HepG2 (cell line): ENCODE measurements around the gene ABCB10. TPM values are rescaled to one million over a fixed set of nuclear protein-coding genes. Genes with fewer than 3 reads are reported as not detected.

Experiments used
- ADNP ChIP-seq: sonication (generic); formaldehyde crosslinking; IDR thresholded peaks from 2 replicates; pipeline ENCODE4 v1.4.0; 2020; ENCODE audit warnings: missing genetic modification reagents
- CREB1 ChIP-seq, 2 experiments: fragments of 450-650 bp in 1 of 2; IDR thresholded peaks; 2 replicates each; pipeline ENCODE4 v1.6.1; 2016 to 2017; ENCODE audit warnings: control low read depth in 1 of 2, mild to moderate bottlenecking in 1 of 2, missing compliant biosample characterization in 1 of 2, missing genetic modification characterization in 1 of 2
- GATAD1 ChIP-seq: IDR thresholded peaks from 2 replicates; pipeline ENCODE4 v1.6.1; 2016; ENCODE audit warnings: missing genetic modification reagents, missing compliant biosample characterization
- NFKB2 ChIP-seq: sonication (generic); formaldehyde crosslinking; IDR thresholded peaks from 2 replicates; pipeline ENCODE4 v1.4.0; 2020; ENCODE audit warnings: missing genetic modification reagents, borderline replicate concordance
- SIX4 ChIP-seq: sonication (generic); formaldehyde crosslinking; IDR thresholded peaks from 2 replicates; pipeline ENCODE4 v1.4.0; 2020; ENCODE audit warnings: missing genetic modification reagents
- ZNF225 ChIP-seq: sonication (generic); formaldehyde crosslinking; IDR thresholded peaks from 2 replicates; pipeline ENCODE4 v1.4.0; 2020; ENCODE audit warnings: mild to moderate bottlenecking, missing genetic modification reagents
- ZNF326 ChIP-seq: sonication (generic); formaldehyde crosslinking; IDR thresholded peaks from 2 replicates; pipeline ENCODE4 v1.4.0; 2020; ENCODE audit warnings: missing genetic modification reagents, borderline replicate concordance
- ZNF629 ChIP-seq: sonication (generic); formaldehyde crosslinking; conservative IDR thresholded peaks from 2 replicates; pipeline ENCODE4 v1.5.0; 2020; ENCODE audit warnings: missing genetic modification reagents
- ZNF652 ChIP-seq: IDR thresholded peaks from 2 replicates; pipeline ENCODE4 v1.6.1; 2016; ENCODE audit warnings: low read depth, borderline replicate concordance
- polyA plus RNA-seq, 8 experiments: library from polyadenylated mRNA; depleted of rRNA in 3 of 8; stranded (reverse) in 7 of 8; unstranded in 1 of 8; fragments of >200 nt; fragmentation: Illumina TruSeq in 4 of 8; extraction: Trizol in 4 of 8; gene quantifications; 2 replicates each; pipeline versions ENCODE4 v1.2.1 to v1.2.3, GENCODE V29; 2011 to 2016; ENCODE audit warnings: low read depth in 4 of 8, missing spikeins in 1 of 8, mixed read lengths in 1 of 8; ENCODE audit not compliant: insufficient read depth in 1 of 8
- total RNA-seq, 5 experiments: library from RNA; depleted of rRNA; stranded (reverse); fragments of >200 nt; fragmentation: Illumina TruSeq; extraction: Trizol; gene quantifications; 2 replicates each; pipeline ENCODE4 v1.2.3, GENCODE V29; 2016; ENCODE audit warnings: low read depth in 1 of 5
- TF ChIP-seq, protein P1 (sequence below): sonication (generic); formaldehyde crosslinking; IDR thresholded peaks from 2 replicates; pipeline ENCODE4 v1.4.0; 2020; ENCODE audit warnings: missing genetic modification reagents
- TF ChIP-seq, protein P2 (sequence below): sonication (generic); formaldehyde crosslinking; IDR thresholded peaks from 2 replicates; pipeline ENCODE4 v1.8.0; 2022; ENCODE audit warnings: low read depth, missing genetic modification reagents
- TF ChIP-seq, protein P3 (sequence below): sonication (generic); formaldehyde crosslinking; IDR thresholded peaks from 2 replicates; pipeline ENCODE4 v1.4.0; 2020; ENCODE audit warnings: mild to moderate bottlenecking, missing genetic modification reagents

Gene ABCB10
- total and polyA plus RNA-seq, 2 of the 13 experiments (the other 11 are each of a cell fraction or from before 2014, with no cell fraction given): 11.2 to 28.9 TPM

- TF ChIP-seq, protein P1, sequence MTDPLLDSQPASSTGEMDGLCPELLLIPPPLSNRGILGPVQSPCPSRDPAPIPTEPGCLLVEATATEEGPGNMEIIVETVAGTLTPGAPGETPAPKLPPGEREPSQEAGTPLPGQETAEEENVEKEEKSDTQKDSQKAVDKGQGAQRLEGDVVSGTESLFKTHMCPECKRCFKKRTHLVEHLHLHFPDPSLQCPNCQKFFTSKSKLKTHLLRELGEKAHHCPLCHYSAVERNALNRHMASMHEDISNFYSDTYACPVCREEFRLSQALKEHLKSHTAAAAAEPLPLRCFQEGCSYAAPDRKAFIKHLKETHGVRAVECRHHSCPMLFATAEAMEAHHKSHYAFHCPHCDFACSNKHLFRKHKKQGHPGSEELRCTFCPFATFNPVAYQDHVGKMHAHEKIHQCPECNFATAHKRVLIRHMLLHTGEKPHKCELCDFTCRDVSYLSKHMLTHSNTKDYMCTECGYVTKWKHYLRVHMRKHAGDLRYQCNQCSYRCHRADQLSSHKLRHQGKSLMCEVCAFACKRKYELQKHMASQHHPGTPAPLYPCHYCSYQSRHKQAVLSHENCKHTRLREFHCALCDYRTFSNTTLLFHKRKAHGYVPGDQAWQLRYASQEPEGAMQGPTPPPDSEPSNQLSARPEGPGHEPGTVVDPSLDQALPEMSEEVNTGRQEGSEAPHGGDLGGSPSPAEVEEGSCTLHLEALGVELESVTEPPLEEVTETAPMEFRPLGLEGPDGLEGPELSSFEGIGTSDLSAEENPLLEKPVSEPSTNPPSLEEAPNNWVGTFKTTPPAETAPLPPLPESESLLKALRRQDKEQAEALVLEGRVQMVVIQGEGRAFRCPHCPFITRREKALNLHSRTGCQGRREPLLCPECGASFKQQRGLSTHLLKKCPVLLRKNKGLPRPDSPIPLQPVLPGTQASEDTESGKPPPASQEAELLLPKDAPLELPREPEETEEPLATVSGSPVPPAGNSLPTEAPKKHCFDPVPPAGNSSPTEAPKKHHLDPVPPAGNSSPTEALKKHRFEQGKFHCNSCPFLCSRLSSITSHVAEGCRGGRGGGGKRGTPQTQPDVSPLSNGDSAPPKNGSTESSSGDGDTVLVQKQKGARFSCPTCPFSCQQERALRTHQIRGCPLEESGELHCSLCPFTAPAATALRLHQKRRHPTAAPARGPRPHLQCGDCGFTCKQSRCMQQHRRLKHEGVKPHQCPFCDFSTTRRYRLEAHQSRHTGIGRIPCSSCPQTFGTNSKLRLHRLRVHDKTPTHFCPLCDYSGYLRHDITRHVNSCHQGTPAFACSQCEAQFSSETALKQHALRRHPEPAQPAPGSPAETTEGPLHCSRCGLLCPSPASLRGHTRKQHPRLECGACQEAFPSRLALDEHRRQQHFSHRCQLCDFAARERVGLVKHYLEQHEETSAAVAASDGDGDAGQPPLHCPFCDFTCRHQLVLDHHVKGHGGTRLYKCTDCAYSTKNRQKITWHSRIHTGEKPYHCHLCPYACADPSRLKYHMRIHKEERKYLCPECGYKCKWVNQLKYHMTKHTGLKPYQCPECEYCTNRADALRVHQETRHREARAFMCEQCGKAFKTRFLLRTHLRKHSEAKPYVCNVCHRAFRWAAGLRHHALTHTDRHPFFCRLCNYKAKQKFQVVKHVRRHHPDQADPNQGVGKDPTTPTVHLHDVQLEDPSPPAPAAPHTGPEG (CRISPR knock-in tag): no peak; the same call in 1 of the 2 replicates
- TF ChIP-seq ZNF629: peak; percentile 48; the same call in 1 of the 2 replicates
- TF ChIP-seq, protein P2, sequence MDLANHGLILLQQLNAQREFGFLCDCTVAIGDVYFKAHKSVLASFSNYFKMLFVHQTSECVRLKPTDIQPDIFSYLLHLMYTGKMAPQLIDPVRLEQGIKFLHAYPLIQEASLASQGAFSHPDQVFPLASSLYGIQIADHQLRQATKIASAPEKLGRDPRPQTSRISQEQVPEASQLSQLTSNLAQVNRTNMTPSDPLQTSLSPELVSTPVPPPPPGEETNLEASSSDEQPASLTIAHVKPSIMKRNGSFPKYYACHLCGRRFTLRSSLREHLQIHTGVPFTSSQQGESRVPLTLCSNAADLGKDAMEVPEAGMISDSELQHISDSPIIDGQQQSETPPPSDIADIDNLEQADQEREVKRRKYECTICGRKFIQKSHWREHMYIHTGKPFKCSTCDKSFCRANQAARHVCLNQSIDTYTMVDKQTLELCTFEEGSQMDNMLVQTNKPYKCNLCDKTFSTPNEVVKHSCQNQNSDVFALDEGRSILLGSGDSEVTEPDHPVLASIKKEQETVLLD (CRISPR knock-in tag): peak; percentile 92
- TF ChIP-seq ZNF652: no peak
- TF ChIP-seq GATAD1 (CRISPR knock-in tag): peak; percentile 79; the same call in 1 of the 2 replicates
- peak; percentile 56; the same call in 1 of the 2 replicates for TF ChIP-seq NFKB2 (CRISPR knock-in tag)
- TF ChIP-seq, protein P3, sequence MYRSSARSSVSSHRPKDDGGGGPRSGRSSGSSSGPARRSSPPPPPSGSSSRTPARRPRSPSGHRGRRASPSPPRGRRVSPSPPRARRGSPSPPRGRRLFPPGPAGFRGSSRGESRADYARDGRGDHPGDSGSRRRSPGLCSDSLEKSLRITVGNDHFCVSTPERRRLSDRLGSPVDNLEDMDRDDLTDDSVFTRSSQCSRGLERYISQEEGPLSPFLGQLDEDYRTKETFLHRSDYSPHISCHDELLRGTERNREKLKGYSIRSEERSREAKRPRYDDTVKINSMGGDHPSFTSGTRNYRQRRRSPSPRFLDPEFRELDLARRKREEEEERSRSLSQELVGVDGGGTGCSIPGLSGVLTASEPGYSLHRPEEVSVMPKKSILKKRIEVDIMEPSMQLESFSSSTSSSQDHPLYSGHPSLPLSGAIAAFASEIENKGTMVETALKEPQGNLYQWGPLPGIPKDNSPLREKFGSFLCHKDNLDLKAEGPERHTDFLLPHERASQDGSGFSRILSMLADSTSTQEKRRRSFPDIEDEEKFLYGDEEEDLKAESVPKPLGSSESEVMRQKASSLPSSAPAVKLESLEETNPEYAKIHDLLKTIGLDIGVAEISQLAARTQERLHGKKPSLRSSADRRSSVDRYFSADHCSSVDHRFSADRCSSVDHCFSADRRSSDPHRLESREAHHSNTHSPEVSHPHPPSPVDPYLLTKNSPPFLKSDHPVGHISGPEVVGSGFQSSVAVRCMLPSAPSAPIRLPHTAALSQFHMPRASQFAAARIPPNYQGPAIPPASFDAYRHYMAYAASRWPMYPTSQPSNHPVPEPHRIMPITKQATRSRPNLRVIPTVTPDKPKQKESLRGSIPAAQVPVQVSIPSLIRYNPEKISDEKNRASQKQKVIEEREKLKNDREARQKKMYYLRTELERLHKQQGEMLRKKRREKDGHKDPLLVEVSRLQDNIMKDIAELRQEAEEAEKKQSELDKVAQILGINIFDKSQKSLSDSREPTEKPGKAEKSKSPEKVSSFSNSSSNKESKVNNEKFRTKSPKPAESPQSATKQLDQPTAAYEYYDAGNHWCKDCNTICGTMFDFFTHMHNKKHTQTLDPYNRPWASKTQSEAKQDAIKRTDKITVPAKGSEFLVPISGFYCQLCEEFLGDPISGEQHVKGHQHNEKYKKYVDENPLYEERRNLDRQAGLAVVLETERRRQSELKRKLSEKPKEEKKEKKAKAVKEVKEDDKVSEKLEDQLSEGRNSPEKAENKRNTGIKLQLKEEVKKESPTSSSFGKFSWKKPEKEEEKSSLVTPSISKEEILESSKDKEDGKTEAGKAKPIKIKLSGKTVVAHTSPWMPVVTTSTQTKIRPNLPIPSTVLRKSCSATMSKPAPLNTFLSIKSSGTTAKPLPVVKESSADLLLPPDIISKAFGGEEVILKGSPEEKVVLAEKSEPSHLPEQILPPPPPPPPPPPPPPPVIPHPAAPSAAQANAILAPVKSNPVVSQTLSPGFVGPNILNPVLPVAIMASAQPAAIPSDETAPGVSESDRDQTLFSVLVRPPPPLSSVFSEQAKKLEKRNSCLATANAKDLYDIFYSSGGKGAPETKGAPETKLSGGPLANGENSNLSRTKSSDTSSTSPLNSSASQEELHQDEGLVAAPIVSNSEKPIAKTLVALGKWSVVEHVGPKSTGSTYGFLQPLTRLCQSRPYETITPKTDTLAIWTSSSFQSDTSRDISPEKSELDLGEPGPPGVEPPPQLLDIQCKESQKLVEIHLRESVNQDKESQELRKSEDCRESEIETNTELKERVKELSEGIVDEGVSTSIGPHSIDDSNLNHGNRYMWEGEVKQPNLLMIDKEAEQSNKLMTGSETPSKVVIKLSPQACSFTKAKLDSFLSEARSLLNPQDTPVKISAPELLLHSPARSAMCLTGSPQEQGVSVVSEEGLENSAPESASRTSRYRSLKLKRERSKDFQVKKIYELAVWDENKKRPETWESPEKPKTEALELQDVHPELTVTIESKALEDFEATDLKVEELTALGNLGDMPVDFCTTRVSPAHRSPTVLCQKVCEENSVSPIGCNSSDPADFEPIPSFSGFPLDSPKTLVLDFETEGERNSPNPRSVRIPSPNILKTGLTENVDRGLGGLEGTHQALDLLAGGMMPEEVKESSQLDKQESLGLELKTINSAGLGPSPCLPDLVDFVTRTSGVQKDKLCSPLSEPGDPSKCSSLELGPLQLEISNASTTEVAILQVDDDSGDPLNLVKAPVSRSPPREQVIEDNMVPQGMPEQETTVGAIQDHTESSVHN (CRISPR knock-in tag): peak; percentile 59; the same call in 1 of the 2 replicates
- TF ChIP-seq CREB1 (IDR thresholded peaks at IDR 0.05): peak; percentile 49; the same call in 1 of the 2 replicates
- no peak for TF ChIP-seq CREB1 (CRISPR knock-in tag; IDR thresholded peaks at IDR 0.05)
- no peak for TF ChIP-seq ZNF326 (CRISPR knock-in tag)
- TF ChIP-seq SIX4: 0 out of 2 replicates have a peak, but pooled peaks have one; percentile 18
- TF ChIP-seq ADNP (CRISPR knock-in tag): peak; percentile 46; the same call in 1 of the 2 replicates
- no peak for TF ChIP-seq ZNF225 (CRISPR knock-in tag)
Observed at GRCh38 chr1:229558460-229559335, at the start of gene ABCB10 (continued).
